VCaP (cell line): ENCODE measurements around the gene STOML3.

Experiments used
- H3K27ac ChIP-seq: fragments of 450-650 bp; 2 replicates; pipeline ENCODE4 v1.5.1; 2017
- CTCF ChIP-seq: fragments of 450-650 bp; conservative IDR thresholded peaks from 2 replicates; pipeline ENCODE4 v1.5.1; 2017; ENCODE audit warnings: mild to moderate bottlenecking, moderate library complexity

STOML3 gene

GRCh38 chr13:38947054-38947453 is 43.6 kb downstream of the STOML3 start:
- no peak overlapping the region for H3K27ac ChIP-seq
- TF ChIP-seq CTCF, result no peak

GRCh38 chr13:38944219-38944618 is 46.4 kb downstream of the STOML3 start:
- no peak overlapping the region for H3K27ac ChIP-seq
- TF ChIP-seq CTCF, result no peak

DNA sequence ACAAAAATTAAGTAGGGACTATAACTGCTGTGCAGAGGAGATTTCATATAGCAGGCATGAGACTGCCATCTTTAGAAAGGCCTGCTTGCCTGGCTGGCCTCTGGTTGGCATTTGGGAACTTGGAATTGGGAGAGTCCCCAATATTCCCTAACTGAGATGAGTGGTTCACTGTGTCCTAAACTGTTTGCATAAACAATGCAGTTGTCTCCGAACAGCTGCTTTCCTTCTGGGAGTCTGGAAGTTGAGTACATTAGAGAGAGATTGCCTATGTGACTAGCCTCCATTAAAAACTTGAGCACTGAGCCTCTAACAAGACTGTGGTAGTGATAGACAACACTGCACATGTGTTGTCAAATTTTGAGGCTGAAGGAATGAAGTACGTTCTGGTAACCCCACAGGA is 47.4 kb downstream of the STOML3 start:
- H3K27ac ChIP-seq, result no peak overlapping the region
- no peak for TF ChIP-seq CTCF

DNA sequence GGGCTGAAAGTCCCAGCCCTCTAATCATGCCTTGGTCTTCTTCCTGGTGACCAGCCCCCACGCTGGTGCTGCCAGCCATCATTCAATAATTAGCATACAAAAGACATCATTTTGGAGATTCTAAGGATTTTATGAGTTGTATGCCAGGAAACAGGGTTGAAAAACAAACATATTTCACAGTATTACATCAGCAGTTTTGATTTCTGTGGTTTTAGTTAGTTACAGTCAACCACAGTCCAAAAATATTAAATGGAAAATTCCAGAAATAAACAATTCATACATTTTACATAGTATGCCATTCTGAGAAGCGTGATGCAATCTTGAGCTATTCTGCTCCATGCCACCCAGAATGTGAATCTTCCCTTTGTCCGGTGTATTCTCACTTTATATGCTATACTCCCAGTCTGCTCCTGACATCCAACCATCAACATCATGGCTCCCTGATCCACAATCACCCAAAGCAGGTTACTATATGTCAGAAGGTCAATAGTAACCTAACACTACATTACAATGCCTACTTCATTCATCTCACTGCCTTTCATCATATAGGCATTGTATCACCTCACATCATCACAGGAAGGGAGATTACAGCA is 49.2 kb downstream of the STOML3 start:
- H3K27ac ChIP-seq, result no peak overlapping the region
- TF ChIP-seq CTCF, result no peak

DNA sequence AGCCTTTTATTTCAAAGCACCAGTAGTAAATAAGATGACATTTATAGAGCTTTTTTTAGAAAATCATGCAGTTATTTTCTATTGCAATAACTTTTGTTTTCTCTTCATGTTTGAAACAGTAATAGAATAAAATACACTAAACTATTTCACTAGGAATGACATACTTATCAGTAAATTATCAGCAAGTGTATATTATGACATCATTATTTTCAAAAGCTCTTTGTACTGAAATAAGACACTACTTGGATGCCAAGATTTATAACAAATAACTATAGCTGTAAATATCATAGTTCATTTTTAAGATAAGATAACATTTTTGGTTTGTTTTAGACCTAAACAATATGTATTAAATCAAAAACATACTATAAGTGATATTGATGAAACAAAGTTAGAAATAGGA is 56.8 kb downstream of the STOML3 start:
- H3K27ac ChIP-seq, result no peak overlapping the region
- TF ChIP-seq CTCF, result no peak

DNA sequence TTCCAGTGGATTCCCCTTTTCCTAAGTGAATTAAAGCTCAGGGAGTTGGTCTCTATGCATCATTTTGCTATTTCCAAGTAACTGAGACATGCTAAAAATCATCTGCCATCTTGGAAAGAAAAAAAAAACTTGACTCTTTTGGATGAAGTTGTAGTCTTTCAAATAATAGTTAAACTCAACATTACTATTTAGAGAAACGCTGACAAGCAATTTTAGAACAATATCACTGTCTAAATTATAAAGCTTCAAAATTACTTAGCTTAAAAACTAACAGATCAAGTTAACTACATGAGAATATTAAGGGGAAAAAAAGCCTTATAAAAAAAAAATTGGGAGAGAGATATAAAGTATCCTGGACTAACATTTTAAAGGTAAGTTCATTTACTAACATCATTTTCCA is 68.5 kb downstream of the STOML3 start:
- TF ChIP-seq CTCF, result no peak
- no peak overlapping the region for H3K27ac ChIP-seq

GRCh38 chr13:38921081-38921480 is 69.5 kb downstream of the STOML3 start:
- no peak for TF ChIP-seq CTCF
- no peak overlapping the region for H3K27ac ChIP-seq
